T-helper 2 cell treated with Interferon-gamma antibody and Interleukin-4, amounts not matched to agents 5 μg/mL and 100 μg/mL, for 36 hours (primary cell): ENCODE measurements around the gene CROCC2.

ENCODE experiments used
- DNase-seq: peaks from one replicate; pipeline ENCODE4 v3.0.0; 2021; ENCODE audit warnings: low spot score
- H3K27ac Mint-ChIP-seq: one replicate; pipeline ENCODE4 v1.8.0; 2021; ENCODE audit warnings: mild to moderate bottlenecking, mixed read lengths
- H3K27me3 Mint-ChIP-seq: one replicate; pipeline ENCODE4 v1.8.0; 2021; ENCODE audit warnings: low read depth, mixed read lengths
- H3K36me3 Mint-ChIP-seq: one replicate; pipeline ENCODE4 v1.8.0; 2021; ENCODE audit warnings: low read depth, mixed read lengths
- H3K4me1 Mint-ChIP-seq: one replicate; pipeline ENCODE4 v1.8.0; 2021; ENCODE audit warnings: low read depth, mixed read lengths
- H3K4me3 Mint-ChIP-seq: one replicate; pipeline ENCODE4 v1.8.0; 2022; ENCODE audit warnings: mild to moderate bottlenecking, moderate library complexity, mixed read lengths
- H3K9me3 Mint-ChIP-seq: one replicate; pipeline ENCODE4 v1.8.0; 2021; ENCODE audit warnings: mixed read lengths

The CROCC2 gene

DNA sequence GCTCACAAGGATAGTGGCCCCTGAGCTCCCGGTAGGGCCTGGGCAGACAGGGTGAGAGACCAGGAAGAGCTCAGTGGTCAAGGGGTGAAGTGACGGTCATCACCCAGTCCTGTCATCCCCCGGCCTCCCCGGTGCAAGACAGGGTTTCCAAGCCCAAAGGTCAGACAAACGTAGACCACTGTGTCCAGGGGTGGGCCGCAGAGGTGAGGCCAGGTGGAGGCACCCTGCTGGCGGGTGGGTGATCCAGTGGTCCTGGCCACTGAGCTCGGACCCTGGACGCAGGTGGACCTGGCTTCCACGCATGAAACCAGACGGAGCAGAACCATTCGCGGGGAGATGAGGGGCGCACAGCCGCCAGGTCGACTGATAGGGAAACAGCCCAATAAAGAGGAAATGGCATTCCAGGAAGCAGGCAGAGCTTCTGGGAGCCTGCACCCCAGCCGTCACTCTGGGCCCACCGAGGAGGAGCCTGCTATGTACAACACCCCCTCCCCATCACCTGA lies 77.9 kb downstream of the CROCC2 start:
- Mint-ChIP-seq H3K4me3 (no peak overlapping the region), H3K36me3 (no peaks in the 10 kb centered on the region), H3K27me3 (peaks cover 4% of the 10 kb centered on the region), H3K4me1 (no peaks in the 10 kb centered on the region), H3K9me3 (no peaks in the 10 kb centered on the region), H3K27ac (no peak overlapping the region)
- DNase-seq: no peak

- Mint-ChIP-seq H3K27me3 (peaks cover 4% of the 10 kb centered on the region), H3K36me3 (no peaks in the 10 kb centered on the region), H3K4me3 (no peak overlapping the region), H3K9me3 (no peaks in the 10 kb centered on the region), H3K4me1 (no peaks in the 10 kb centered on the region), H3K27ac (no peak overlapping the region)
- no peak for DNase-seq
Observed at GRCh38 chr2:240985881-240986786, 80.0 kb downstream of the CROCC2 start.

DNA sequence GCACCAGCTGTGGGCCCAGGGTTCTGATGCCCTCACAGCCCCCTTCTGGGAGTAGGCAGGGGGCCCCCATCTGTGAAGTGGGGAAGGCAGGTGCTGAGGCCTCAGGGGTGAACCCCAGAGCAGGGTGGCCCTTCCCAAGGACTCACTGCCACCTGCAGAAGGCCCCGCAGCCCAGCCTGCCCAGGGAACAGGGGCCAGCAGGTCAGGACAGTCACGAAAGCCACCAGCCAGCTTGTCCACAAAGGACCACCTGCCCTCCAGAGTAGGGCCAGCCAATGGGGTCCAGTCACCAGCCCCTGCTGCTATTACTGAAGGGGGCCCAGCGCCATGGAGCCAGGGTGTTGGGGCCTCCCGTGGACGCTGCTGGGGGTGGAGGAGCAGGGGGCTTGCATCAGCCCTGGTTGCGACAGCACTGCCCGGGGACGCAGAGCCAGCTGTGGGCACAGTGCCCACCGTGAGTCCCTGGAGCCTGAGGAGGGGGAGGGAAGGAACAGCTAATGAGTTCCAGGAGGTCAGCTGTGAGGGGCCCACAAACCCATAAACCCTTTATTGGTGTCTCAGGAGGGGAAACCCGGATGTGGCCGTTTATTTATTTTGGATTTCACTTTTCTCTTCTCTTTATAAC lies 80.8 kb downstream of the CROCC2 start:
- no peak for DNase-seq
- no peak overlapping the region for H3K4me3 Mint-ChIP-seq
- H3K9me3 Mint-ChIP-seq: no peaks in the 10 kb centered on the region
- no peak overlapping the region for H3K27ac Mint-ChIP-seq
- no peaks in the 10 kb centered on the region for H3K4me1 Mint-ChIP-seq
- H3K27me3 Mint-ChIP-seq: peaks cover 2% of the 10 kb centered on the region
- no peaks in the 10 kb centered on the region for H3K36me3 Mint-ChIP-seq

GRCh38 chr2:240987588-240987987 lies 81.5 kb downstream of the CROCC2 start:
- Mint-ChIP-seq H3K27ac (no peak overlapping the region), H3K36me3 (no peaks in the 10 kb centered on the region), H3K27me3 (no peaks in the 10 kb centered on the region), H3K4me3 (no peak overlapping the region), H3K9me3 (no peaks in the 10 kb centered on the region), H3K4me1 (no peaks in the 10 kb centered on the region)
- DNase-seq: no peak

DNA sequence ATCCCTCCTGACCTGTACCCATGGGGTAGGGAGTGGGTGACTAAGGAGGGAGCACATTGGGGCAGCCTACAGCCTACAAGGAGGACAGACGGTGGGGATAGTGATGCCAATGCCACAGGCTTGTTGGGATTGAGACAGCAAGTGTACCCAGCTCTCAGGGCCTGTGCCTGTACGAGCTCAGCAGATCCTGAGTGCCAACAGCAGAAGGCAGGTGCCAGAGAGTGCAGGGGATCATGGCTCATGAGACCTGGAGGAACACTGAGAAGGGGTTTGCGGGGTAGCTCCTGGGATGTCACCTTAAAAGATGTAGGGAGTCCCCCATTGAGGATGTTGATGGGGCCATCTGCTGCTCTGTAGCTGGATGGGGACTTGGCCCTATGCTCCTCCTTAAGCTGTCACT lies 82.0 kb downstream of the CROCC2 start:
- Mint-ChIP-seq H3K27me3 (no peaks in the 10 kb centered on the region), H3K36me3 (no peaks in the 10 kb centered on the region), H3K27ac (no peak overlapping the region), H3K4me1 (no peaks in the 10 kb centered on the region), H3K9me3 (no peaks in the 10 kb centered on the region), H3K4me3 (no peak overlapping the region)
- no peak for DNase-seq

DNA sequence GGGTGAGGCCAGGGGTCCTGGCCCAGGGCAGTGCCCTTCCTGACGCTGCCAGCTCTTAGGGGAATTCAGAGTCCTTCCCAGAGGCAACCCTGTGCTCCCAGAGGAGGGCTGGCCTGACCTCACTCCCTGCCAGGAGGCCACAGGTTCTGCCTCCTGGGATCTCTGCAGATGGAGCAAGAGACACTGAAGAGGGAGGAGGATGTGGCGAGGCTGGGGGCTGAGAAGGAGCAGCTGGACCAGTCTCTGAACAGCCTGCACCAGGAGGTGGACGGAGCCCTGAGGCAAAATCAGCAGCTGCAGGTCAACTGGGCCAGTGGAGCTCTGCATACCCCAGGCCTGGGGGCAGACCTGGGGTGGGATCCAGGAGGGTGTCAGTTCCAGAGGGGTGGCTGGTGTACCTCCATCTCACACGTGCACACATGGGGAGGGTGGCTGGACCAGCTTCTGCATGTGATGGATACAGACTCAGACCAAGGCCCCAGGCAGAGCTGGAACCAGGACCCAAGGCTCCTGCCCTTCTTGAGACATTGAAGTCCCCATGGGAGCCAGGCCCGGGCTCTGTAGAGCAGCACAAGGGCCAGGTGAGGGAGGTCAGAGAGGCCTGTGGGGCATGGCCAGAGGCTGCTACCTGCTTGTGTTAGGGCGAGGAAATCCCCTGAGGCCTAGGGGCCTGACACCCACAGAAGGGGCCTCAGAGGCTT lies 82.6 kb downstream of the CROCC2 start:
- no peaks in the 10 kb centered on the region for H3K9me3 Mint-ChIP-seq
- no peaks in the 10 kb centered on the region for H3K4me1 Mint-ChIP-seq

GRCh38 chr2:240989451-240990265 lies 83.5 kb downstream of the CROCC2 start:
- no peak for DNase-seq
- Mint-ChIP-seq H3K4me1 (no peaks in the 10 kb centered on the region), H3K9me3 (no peaks in the 10 kb centered on the region), H3K36me3 (no peaks in the 10 kb centered on the region), H3K27ac (no peak overlapping the region), H3K4me3 (no peak overlapping the region), H3K27me3 (no peaks in the 10 kb centered on the region)

More for the DNA sequence above, 82.6 kb downstream of the CROCC2 start:
- Mint-ChIP-seq H3K27ac (no peak overlapping the region), H3K36me3 (no peaks in the 10 kb centered on the region), H3K27me3 (no peaks in the 10 kb centered on the region), H3K4me3 (no peak overlapping the region)
- no peak for DNase-seq

DNA sequence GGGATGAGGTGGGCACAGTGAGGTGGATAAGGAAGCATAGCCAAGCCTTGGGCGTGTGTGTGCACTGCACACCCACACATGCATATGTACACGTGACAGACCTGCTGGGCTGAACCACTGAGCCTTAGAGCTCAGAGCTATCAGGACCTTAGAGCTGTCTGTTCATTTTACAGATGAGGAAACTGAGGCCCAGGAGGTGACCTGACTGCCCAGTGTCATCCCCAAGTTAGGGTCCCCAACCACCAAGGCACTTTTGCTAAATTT lies 84.1 kb downstream of the CROCC2 start:
- H3K27ac Mint-ChIP-seq: no peak overlapping the region
- H3K4me3 Mint-ChIP-seq: no peak overlapping the region
- no peaks in the 10 kb centered on the region for H3K27me3 Mint-ChIP-seq
- no peak for DNase-seq
- H3K9me3 Mint-ChIP-seq: no peaks in the 10 kb centered on the region
- no peaks in the 10 kb centered on the region for H3K36me3 Mint-ChIP-seq
- no peaks in the 10 kb centered on the region for H3K4me1 Mint-ChIP-seq

DNA sequence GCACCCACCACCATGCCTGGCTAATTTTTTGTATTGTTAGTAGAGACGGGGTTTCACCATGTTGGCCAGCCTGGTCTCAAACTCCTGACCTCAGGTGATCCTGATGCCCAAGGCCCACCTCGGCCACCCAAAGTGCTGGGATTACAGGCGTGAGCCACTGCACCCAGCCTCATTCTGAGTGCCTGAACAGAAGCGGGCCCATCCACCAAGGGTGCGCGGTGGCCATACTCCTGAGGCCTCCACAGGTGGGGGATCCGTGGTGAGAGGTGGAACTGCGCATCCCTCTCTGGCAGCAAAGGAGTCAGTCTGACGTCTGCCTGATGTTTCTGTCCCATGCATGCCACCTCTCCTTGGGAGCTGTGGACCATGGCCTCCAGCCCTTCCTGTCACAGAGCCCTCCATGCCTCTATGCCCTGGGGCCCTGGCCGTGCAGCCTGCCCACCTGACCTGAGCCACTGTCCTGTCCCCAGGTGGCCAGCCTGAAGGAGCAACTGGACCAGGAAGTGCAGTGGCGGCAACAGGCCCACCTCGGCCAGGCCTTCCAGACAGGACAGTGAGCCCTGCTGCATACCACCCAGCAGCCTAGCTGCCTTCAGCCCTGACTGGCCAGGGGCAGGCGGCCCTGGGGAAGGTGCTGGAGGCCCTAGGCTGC lies 84.7 kb downstream of the CROCC2 start:
- Mint-ChIP-seq H3K4me3 (no peak overlapping the region), H3K4me1 (no peaks in the 10 kb centered on the region), H3K36me3 (no peaks in the 10 kb centered on the region), H3K27ac (no peak overlapping the region), H3K9me3 (no peaks in the 10 kb centered on the region), H3K27me3 (no peaks in the 10 kb centered on the region)
- DNase-seq: no peak

DNA sequence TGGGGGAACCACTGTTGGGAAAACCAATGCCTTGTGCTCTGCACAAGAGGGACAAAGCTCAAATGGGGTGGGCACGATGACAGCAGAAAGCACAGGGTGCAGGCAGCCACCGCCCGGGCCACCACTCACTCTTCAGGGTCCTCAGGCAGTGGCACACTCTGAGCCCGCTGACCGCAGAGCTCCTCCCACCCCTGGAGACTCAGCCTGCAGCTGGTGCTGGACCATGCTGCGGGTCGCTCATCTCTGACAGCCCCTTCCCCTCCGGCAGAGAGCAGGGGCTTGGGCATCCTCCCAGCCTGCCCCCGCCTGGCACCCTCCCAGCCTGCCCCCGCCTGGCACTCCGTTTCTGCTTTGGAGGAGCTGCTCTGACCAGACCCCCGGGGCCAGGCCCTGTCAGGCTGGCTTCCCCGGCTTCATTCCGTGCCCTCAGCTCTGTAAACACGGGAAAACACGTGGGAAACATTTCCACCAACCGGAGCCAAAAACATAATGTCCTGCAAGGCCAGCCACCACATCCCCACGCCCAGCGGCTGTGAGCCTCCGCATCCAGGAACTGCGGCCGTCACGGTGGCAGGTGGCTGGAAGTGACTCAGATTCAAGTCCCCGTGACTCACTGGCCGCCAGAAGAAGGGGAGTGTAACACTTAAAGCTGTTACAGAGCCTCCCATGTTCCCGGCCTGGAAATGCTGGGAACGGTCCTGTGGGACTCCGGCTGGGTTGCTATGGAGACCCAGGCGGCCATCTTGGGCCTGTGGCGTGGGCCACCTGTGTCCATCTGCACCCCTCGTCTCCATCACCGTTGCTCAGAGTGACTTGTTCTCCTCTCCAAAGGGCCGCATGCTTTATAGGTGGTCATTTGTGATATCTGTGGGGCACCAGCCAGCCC lies 85.5 kb downstream of the CROCC2 start:
- peaks cover 1% of the 10 kb centered on the region for H3K27me3 Mint-ChIP-seq
- H3K4me1 Mint-ChIP-seq: no peaks in the 10 kb centered on the region
- H3K9me3 Mint-ChIP-seq: no peaks in the 10 kb centered on the region
- no peak overlapping the region for H3K4me3 Mint-ChIP-seq
- H3K27ac Mint-ChIP-seq: no peak overlapping the region
- DNase-seq: no peak
- no peaks in the 10 kb centered on the region for H3K36me3 Mint-ChIP-seq

DNA sequence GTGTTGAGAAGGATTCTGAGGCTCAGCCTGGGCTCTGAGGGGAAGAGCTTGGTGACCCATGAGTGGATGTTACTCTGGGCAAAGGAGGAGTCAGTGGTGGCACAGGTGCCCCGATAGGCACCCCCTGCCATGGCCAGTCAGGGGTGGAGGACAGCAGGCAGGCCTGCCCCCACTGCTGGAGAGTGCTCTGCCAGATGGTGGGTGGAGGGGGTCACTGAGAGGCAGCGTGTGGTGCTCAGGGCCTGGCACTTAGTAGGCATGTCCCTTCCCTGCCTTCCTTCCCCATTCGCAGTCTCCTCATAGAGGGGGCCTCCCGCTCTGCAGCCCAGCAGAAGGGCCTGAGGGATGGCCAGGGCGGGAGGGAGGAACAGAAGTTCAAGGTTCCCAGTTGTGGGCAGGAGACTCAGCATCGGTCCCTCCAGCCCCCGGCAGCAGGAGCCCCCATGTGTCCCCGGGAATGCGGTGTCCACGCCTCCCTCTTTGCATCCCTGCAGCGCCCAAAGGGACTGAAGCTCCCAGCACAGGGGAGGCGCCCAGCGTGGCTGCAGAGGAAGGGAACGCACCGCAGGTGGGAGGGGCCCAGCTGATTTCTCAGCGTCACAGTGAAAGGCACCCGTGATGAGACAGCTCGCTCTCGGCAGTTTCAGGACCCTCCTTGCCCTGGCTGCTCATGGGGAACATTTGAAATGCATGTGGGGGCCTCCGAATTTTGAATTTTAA lies 86.6 kb downstream of the CROCC2 start:
- H3K4me1 Mint-ChIP-seq: no peaks in the 10 kb centered on the region

GRCh38 chr2:240993446-240994170 lies 87.5 kb downstream of the CROCC2 start:
- peaks cover 13% of the 10 kb centered on the region for H3K27me3 Mint-ChIP-seq

More for the DNA sequence above, 86.6 kb downstream of the CROCC2 start:
- Mint-ChIP-seq H3K27ac (no peak overlapping the region), H3K4me3 (no peak overlapping the region), H3K36me3 (no peaks in the 10 kb centered on the region), H3K27me3 (peaks cover 11% of the 10 kb centered on the region), H3K9me3 (no peaks in the 10 kb centered on the region)
- no peak for DNase-seq

More at GRCh38 chr2:240993446-240994170, 87.5 kb downstream of the CROCC2 start:
- no peaks in the 10 kb centered on the region for H3K4me1 Mint-ChIP-seq
- H3K4me3 Mint-ChIP-seq: no peak overlapping the region
- no peak overlapping the region for H3K27ac Mint-ChIP-seq
- H3K9me3 Mint-ChIP-seq: no peaks in the 10 kb centered on the region
- no peaks in the 10 kb centered on the region for H3K36me3 Mint-ChIP-seq
- no peak for DNase-seq
